Testis (tissue), 3 donors: ENCODE data around the gene SRRM2. TPM values are rescaled to one million over a fixed set of nuclear protein-coding genes. Genes with fewer than 3 reads are reported as not detected.

ENCODE experiments used
- DNase-seq: peaks from one replicate; pipeline ENCODE4 v3.0.0-alpha.2; 2019
- H3K27ac ChIP-seq, 2 donors: fragments of 200-600 bp; sonication (generic); one replicate each; pipeline ENCODE4 v1.5.1; 2019
- H3K27me3 ChIP-seq: fragments of 200-600 bp; sonication (generic); one replicate; pipeline ENCODE4 v1.5.1; 2019
- H3K36me3 ChIP-seq: fragments of 200-600 bp; sonication (generic); one replicate; pipeline ENCODE4 v1.5.1; 2017; ENCODE audit warnings: low read depth; ENCODE audit errors: missing control alignments
- H3K4me1 ChIP-seq: fragments of 200-600 bp; sonication (generic); one replicate; pipeline ENCODE4 v1.5.1; 2019
- H3K4me3 ChIP-seq, 2 donors: fragments of 200-600 bp; sonication (generic); one replicate each; pipeline ENCODE4 v1.5.1; 2017 to 2019
- H3K9me3 ChIP-seq: fragments of 200-600 bp; sonication (generic); one replicate; pipeline ENCODE4 v1.5.1; 2017
- CTCF ChIP-seq, 3 experiments: fragments of 450-650 bp in 2 of 3; fragments of 200-600 bp in 1 of 3; sonication (generic) in 1 of 3; IDR thresholded peaks; one replicate each; pipeline ENCODE4 v1.5.1; 2016 to 2019; ENCODE audit warnings: antibody characterized with exemption in 3 of 3, mild to moderate bottlenecking in 2 of 3, moderate library complexity in 1 of 3
- POLR2A ChIP-seq: fragments of 450-650 bp; IDR thresholded peaks from one replicate; pipeline ENCODE4 v1.6.1; 2017; ENCODE audit warnings: antibody characterized with exemption, mild to moderate bottlenecking, moderate library complexity
- WGBS, 2 donors: methylation state at CpG; one replicate each; pipeline ENCODE4 v1.1.5; 2018; 5-methylcytosine and 5-hydroxymethylcytosine counted together
- intact Hi-C: fragments of 100-400 bp; cut with DNase I; formaldehyde crosslinking; loops from one replicate; pipeline ENCODE4 v1.15.1; 2023; ENCODE audit warnings: low total_unique reads
- polyA plus RNA-seq: library from polyadenylated mRNA; stranded (reverse); fragments of 350-450 nt; fragmentation: Illumina TruSeq; extraction: RNeasy Lipid Tissue Mini Kit (QIAGEN cat#74804); gene quantifications from one replicate; pipeline ENCODE4 v1.2.3, GENCODE V29; 2014; ENCODE audit warnings: low read depth, low replicate concordance; ENCODE audit not compliant: insufficient read depth
- total RNA-seq, 2 donors: library from RNA; depleted of rRNA; stranded (reverse); fragments of >200 nt; gene quantifications; one replicate each; pipeline ENCODE4 v1.2.3, GENCODE V29; 2016

The SRRM2 gene
- total and polyA plus RNA-seq, 3 donors from 2014 or later, result 446 to 738 (median 526) TPM

- Histone ChIP-seq H3K27me3 (no peaks in the 10 kb centered on the region), H3K9me3 (no peaks in the 10 kb centered on the region), H3K4me1 (peaks cover 27% of the 10 kb centered on the region), H3K36me3 (no peaks in the 10 kb centered on the region), H3K27ac (no peak overlapping the region), H3K4me3 (no peak overlapping the region)
- DNase-seq, result no peak
- WGBS, 2 donors, result 72 to 84% methylated on average over 27 to 30 of the region's 30 CpGs
- TF ChIP-seq POLR2A (no peak), CTCF (IDR thresholded peaks at IDR 0.05) (no peak)
- intact Hi-C loops, result no loop called here
Measured at GRCh38 chr16:2756288-2757015, 4.0 kb downstream of the SRRM2 start.

GRCh38 chr16:2757344-2757743 is 4.9 kb downstream of the SRRM2 start:
- peaks cover 3% of the 10 kb centered on the region for H3K36me3 ChIP-seq
- DNase-seq, result no peak
- no peak overlapping the region for H3K27ac ChIP-seq
- no peaks in the 10 kb centered on the region for H3K9me3 ChIP-seq
- H3K27me3 ChIP-seq, result no peaks in the 10 kb centered on the region
- intact Hi-C loops, result no loop called here
- H3K4me3 ChIP-seq, result no peak overlapping the region
- H3K4me1 ChIP-seq, result peaks cover 22% of the 10 kb centered on the region
- TF ChIP-seq POLR2A (no peak), CTCF (IDR thresholded peaks at IDR 0.05) (no peak)
- 77 to 81% methylated on average over 11 of the region's 11 CpGs for WGBS, 2 donors

- 95 to 98% methylated on average over 10 of the region's 10 CpGs for WGBS, 2 donors
- no peaks in the 10 kb centered on the region for H3K27me3 ChIP-seq
- peaks cover 3% of the 10 kb centered on the region for H3K36me3 ChIP-seq
- H3K4me3 ChIP-seq, result no peak overlapping the region
- no peak overlapping the region for H3K27ac ChIP-seq
- H3K9me3 ChIP-seq, result no peaks in the 10 kb centered on the region
- no peak for DNase-seq
- intact Hi-C loops, result no loop called here
- no peak for TF ChIP-seq POLR2A
- no peak for TF ChIP-seq CTCF (IDR thresholded peaks at IDR 0.05)
- H3K4me1 ChIP-seq, result no peaks in the 10 kb centered on the region
Measured at GRCh38 chr16:2761472-2761871, 9.0 kb downstream of the SRRM2 start.

- intact Hi-C loops, result no loop called here
Measured at GRCh38 chr16:2761886-2762583, 9.6 kb downstream of the SRRM2 start.

More at GRCh38 chr16:2761886-2762583, 9.6 kb downstream of the SRRM2 start:
- Histone ChIP-seq H3K27ac (no peak overlapping the region), H3K4me1 (no peaks in the 10 kb centered on the region), H3K4me3 (no peak overlapping the region), H3K9me3 (no peaks in the 10 kb centered on the region), H3K36me3 (peaks cover 3% of the 10 kb centered on the region), H3K27me3 (no peaks in the 10 kb centered on the region)
- WGBS, 2 donors, result 97 to 98% methylated on average over 38 to 42 of the region's 42 CpGs
- no peak for DNase-seq
- TF ChIP-seq POLR2A (no peak), CTCF (IDR thresholded peaks at IDR 0.05) (no peak)
